HG03460 (cell line): ENCODE measurements around the gene FREM3.
"Not testable (repeated sequence)": the region's sequence is repeated elsewhere in the genome, so short reads cannot be mapped to it uniquely, and the experiment has no call there.

Experiments
- ATAC-seq: cut with Tn5 transposase; IDR thresholded peaks from one replicate; pipeline ENCODE4 v1.9.1; 2021; ENCODE audit not compliant: unreplicated experiment

The FREM3 gene

GRCh38 chr4:143700416-143701352 lies at the start of gene FREM3:
Gene FREM3 (minus strand): TSS chr4:143700675. CDS start chr4:143700675, 0 bp downstream.
- ATAC-seq, result no peak

DNA sequence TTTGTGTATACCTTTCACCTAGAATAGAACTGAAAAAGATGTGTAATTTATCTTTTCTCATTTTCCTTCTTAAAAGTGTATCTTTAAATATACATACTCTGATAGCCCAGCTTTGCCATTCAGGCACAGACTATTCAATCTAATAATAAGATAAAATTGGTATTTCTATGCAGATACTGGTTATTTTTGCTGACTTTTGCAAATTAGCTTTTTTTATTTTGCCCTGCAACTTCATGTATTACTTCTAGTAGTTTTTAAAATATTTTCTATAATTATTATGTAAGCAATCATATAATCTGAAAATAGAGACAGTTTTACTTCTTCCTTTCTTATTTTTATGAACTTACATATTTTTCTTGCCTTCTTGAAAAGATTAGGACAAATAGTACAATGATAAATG lies 45.4 kb upstream of the FREM3 start:
- no peak for ATAC-seq

DNA sequence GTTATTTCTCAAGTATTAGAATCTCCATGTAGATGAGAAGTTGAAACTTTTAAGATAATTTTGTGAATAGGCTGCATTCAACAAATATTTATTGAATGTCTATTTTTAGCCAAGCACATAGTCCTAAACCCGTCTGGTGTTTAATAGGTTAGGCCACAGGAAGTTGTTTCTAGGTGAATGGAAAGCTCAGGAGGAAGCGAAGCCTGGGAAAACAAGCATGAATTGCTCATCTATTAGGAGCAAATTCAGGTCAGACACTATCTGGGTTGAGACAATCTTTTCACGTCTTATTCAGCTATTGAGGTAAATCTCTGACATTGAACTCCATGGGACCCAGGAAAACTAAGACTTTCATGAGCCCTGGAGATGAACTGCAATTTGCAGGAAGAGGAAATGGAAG lies 43.1 kb upstream of the FREM3 start:
- no peak for ATAC-seq

DNA sequence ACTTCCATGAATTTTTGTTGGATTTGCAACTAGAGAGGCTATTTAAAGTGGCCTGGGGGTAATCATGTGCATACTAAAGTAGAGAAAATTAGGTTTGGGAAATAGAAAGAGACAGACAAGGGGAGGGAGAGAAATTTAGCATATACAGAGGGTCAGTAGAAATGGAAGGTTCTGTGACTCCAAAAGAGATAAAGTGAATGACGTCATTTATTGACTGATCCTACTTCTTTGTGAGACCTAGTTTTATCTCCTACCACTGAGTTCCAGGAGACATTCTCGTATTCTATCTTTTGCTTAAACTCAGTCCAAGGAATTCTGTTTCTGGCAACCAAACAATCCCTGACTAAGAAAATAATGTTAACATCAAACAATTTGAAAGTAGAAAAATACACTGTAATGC lies 42.4 kb upstream of the FREM3 start:
- ATAC-seq, result no peak

DNA sequence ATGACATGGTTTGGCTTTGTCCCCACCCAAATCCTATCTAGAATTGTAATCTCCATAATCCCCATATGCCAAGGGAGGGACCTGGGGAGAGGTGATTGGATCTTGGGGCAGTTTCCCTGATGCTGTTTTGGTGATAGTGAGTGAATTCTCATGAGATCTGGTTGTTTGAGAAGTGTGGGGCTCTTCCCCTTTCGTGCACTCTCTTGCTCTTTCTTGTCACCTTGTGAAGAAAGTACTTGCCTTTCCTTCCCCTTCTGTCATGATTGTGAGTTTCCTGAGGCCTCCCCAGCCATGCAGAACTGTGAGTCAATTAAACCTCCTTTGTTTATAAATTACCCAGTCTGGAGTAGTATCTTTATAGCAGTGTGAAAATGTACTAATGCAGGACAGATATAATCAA lies 36.4 kb upstream of the FREM3 start:
- no peak for ATAC-seq

DNA sequence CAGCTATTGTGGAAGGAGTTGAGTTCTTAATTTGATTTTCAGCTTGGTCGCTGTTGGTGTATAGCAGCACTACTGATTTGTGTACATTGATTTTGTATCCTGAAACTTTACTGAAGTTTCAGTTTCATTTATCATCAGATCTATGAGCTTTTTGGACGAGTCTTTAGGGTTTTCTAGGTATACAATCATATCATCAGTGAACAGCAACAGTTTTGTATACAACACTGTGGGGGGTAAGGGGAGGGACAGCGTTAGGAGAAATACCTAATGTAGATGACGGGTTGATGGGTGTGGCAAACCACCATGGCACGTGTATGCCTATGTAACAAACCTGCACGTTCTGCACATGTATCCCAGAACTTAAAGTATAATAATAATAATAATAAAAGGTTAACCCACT lies 35.6 kb upstream of the FREM3 start:
- ATAC-seq, result not testable (repeated sequence)

GRCh38 chr4:143728166-143728565 lies 27.7 kb upstream of the FREM3 start:
- no peak for ATAC-seq

GRCh38 chr4:143726714-143727113 lies 26.2 kb upstream of the FREM3 start:
- no peak for ATAC-seq

DNA sequence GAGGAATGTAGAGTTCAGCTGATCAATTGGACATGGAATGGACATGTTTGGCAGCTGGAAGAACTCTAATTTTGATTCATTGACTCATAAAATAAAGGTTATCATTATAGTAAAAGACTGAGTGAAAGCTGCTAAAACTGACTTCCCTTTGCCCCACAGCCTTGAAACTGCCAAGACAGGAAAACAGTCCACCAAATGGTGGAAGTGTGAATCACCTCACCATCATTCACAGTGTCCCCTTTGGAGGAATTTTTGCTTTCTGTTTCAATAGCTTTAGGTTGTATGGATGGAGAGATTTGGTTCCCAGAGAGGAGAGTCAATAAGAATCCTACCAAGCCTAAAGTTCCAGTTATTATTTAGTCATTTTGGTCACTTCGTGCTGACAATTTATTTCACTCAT lies 20.8 kb upstream of the FREM3 start:
- ATAC-seq, result no peak

DNA sequence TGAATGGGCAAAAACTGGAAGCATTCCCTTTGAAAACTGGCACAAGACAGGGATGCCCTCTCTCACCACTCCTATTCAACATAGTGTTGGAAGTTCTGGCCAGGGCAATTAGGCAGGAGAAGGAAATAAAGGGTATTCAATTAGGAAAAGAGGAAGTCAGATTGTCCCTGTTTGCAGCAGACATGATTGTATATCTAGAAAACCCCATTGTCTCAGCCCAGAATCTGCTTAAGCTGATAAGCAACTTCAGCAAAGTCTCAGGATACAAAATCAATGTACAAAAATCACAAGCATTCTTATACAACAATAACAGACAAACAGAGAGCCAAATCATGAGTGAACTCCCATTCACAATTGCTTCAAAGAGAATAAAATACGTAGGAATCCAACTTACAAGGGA lies 18.3 kb upstream of the FREM3 start:
- not testable (repeated sequence) for ATAC-seq

GRCh38 chr4:143713955-143714625 lies 13.6 kb upstream of the FREM3 start:
- no peak for ATAC-seq

GRCh38 chr4:143713553-143713952 lies 13.1 kb upstream of the FREM3 start:
- no peak for ATAC-seq

DNA sequence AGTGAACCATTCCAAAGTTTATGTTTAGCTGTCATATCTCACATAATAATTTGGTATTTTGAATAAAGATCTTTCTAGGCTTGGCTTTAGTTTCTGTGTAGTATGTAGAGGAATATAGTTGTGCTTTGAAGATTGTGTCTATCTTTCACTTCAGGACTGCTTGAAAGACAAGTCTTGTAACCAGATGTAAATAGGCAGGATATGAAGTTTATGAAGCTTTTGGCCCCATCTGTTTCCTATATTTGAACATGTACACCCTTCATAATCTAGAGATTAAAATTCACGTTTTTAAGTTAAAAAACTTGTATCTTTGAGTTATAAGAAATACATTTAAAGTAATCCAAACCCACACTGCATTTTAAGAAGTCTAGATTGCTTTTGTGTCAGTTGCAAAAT lies 11.7 kb upstream of the FREM3 start:
- no peak for ATAC-seq

GRCh38 chr4:143711543-143712154 lies 11.2 kb upstream of the FREM3 start:
- no peak for ATAC-seq

GRCh38 chr4:143701365-143701764 lies 890 bp upstream of the FREM3 start:
- ATAC-seq, result no peak

DNA sequence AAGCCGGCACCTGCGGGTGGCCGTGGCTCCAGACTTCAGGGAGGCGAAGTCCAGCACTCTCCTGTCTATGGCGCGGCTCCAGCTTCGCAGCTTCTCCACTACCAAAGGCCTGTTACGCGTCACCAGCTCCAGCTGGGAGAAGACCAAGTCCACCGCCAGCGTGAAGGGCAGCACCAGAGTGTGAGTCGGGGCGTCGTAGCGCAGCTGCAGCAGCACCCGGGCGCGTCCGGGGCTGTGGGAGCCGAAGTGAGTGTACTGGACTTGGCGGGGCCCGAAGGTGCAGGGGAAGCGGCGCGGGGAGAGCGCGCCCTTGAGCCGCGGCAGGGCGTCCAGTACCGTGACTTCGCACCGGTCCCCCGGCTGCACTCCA lies 444 bp downstream of the FREM3 start:
- no peak for ATAC-seq

DNA sequence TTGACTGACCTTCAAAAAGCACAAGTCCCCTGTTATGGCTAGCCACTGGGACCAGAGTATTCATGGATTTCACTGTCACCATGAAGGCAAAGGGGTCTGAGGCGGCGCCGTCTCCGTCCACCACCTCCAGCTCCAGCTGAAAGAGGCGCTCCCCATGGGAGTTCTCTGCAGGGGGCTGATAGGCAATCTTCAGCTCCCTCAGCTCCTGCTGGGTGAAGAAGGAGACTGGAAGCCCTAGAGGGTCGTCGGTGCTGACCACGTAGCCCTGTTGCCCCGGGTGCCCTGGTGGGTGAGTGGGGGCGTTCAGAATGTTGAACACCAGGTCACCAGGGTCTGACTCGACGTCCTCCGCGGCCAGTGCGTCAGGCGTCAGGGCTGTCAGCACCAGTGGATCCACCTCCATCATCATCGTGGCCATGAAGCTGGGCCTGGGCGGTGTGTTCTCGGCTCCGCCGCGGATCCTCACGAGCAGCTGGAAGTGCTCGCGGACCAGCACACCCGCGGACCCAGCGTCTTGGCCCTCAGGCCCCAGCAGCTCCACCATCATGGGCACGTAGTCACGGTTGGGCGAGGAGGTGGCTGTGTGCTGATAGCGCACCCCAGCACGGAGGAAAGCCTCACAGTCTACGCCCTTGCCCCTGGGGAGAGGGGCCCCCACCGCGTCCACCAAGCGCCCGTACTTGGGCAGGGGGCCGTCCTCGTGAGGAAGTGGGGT lies 987 bp downstream of the FREM3 start:
- ATAC-seq, result no peak

DNA sequence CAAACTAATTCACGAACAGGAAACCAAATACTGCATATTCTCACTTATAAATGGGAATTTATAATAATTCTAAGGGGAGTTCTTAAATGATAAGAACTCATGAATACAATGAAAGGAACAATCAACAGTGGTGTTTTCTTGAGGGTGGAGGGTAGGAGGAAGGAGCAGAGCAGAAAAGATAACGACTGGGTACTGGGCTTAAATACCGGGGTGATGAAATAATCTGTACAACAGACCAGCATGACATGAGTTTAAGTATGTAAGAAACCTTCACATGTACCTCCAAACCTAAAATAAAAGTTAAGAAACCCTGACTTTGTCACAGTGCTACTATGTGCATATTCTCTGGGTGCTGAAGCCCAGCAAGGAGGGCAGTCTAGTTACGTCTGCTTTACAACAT lies 6.6 kb downstream of the FREM3 start:
- ATAC-seq, result no peak

DNA sequence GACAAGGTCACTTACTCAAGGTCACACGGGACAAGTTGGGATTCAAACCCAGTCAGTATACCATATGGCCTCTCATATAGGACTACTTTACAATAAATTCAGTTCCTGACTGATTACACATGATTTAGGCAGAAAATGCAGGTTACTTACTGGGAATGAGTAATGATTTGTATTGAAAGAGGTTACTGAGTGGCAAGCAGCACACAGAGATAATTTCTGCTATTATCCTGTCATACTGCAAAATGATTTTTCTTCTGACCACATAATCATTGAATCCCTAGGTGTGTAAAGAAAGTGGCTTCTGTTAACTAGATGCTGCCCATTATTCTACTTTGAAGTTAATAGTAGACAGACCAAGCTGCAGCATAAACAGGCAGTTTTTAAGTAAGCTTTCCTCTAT lies 8.2 kb downstream of the FREM3 start:
- ATAC-seq, result no peak

DNA sequence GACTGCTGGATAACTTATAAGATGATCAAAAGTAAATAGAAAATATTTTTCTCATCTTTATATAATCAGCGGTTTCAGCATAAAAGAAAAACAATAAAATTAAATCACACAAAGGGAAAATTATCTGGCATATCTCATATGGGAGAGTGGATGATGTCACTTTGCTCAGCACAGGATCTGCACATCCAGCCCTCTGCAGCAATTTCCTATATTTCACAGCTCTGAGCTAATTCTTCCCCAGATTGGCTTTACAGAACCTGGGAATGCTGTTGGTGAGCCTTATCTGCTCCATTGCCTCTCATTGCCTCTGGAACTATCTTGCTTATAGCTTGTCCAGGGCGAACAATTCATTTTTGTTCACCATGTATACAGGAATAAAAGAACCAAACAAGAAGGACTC lies 21.0 kb downstream of the FREM3 start:
- no peak for ATAC-seq

GRCh38 chr4:143673629-143674028 lies 26.8 kb downstream of the FREM3 start:
- ATAC-seq, result not testable (repeated sequence)
